ENCODE results near the gene GFOD1. TPM values are rescaled to one million over a fixed set of nuclear protein-coding genes. Genes with fewer than 3 reads are reported as not detected.

GFOD1 gene
- total RNA-seq, 4 donors from 2014 or later = 12.2 to 78.2 (median 45.7) TPM

GRCh38 chr6:13407368-13407708, 80.1 kb downstream of the GFOD1 start:
- no peak for DNase-seq (ENCODE audit: low spot score)
- ATAC-seq (ENCODE audit: low FRiP score) = no peak
- no peak for TF ChIP-seq CTCF (IDR thresholded peaks at IDR 0.05)

GRCh38 chr6:13406781-13407180, 80.6 kb downstream of the GFOD1 start:
- TF ChIP-seq CTCF (IDR thresholded peaks at IDR 0.05) = no peak
- no peak for ATAC-seq (ENCODE audit: low FRiP score)
- no peak for DNase-seq (ENCODE audit: low spot score)

- DNase-seq (ENCODE audit: low spot score) = no peak
- no peak for TF ChIP-seq CTCF (IDR thresholded peaks at IDR 0.05)
- no peak for ATAC-seq (ENCODE audit: low FRiP score)
These were observed 81.4 kb downstream of the GFOD1 start for GRCh38 chr6:13405961-13406477.

- no peak for ATAC-seq (ENCODE audit: low FRiP score)
- DNase-seq (ENCODE audit: low spot score) = no peak
- no peak for TF ChIP-seq CTCF (IDR thresholded peaks at IDR 0.05)
These were observed 82.5 kb downstream of the GFOD1 start for GRCh38 chr6:13404892-13405254.

GRCh38 chr6:13404228-13404891, 83.0 kb downstream of the GFOD1 start:
- ATAC-seq (ENCODE audit: low FRiP score) (no peak), DNase-seq (ENCODE audit: low spot score) (no peak)
- no peak for TF ChIP-seq CTCF (IDR thresholded peaks at IDR 0.05)

- no peak for ATAC-seq (ENCODE audit: low FRiP score)
- DNase-seq (ENCODE audit: low spot score) = no peak
- TF ChIP-seq CTCF (IDR thresholded peaks at IDR 0.05) = no peak
These were observed 84.7 kb downstream of the GFOD1 start for GRCh38 chr6:13402711-13403110.

GRCh38 chr6:13400772-13401171, 86.6 kb downstream of the GFOD1 start:
- DNase-seq (ENCODE audit: low spot score) = no peak
- no peak for TF ChIP-seq CTCF (IDR thresholded peaks at IDR 0.05)
- no peak for ATAC-seq (ENCODE audit: low FRiP score)

Data from omental fat pad (tissue), 4 donors.